Activated T-helper 2 cell treated with anti-CD3 and anti-CD28 coated beads, Interferon-gamma antibody, Interleukin-2, Interleukin-4, amounts not matched to agents 10 μg/mL and 5 μg/mL and 100 μg/mL, durations not matched to agents 14 hours and 24 hours and 36 hours (primary cell): ENCODE data around the gene DOC2A. TPM values are rescaled to one million over a fixed set of nuclear protein-coding genes. Genes with fewer than 3 reads are reported as not detected.
A peak's percentile ranks its signal among the peaks of the same experiment; 100 is the strongest.
"Not testable (repeated sequence)": the region's sequence is repeated elsewhere in the genome, so short reads cannot be mapped to it uniquely, and the experiment has no call there.

Experiments
- DNase-seq: peaks from one replicate; pipeline ENCODE4 v3.0.0; 2021; ENCODE audit warnings: low spot score
- H3K27ac Mint-ChIP-seq: one replicate; pipeline ENCODE4 v1.8.0; 2021; ENCODE audit warnings: mixed read lengths
- H3K27me3 Mint-ChIP-seq: one replicate; pipeline ENCODE4 v1.8.0; 2021; ENCODE audit warnings: low read depth, mixed read lengths
- H3K36me3 Mint-ChIP-seq: one replicate; pipeline ENCODE4 v1.8.0; 2021; ENCODE audit warnings: low read depth, mixed read lengths
- H3K4me1 Mint-ChIP-seq: one replicate; pipeline ENCODE4 v1.8.0; 2021; ENCODE audit warnings: low read depth, mixed read lengths
- H3K4me3 Mint-ChIP-seq: one replicate; pipeline ENCODE4 v1.8.0; 2021; ENCODE audit warnings: low read depth, mild to moderate bottlenecking, moderate library complexity, mixed read lengths
- H3K9me3 Mint-ChIP-seq: one replicate; pipeline ENCODE4 v1.8.0; 2021; ENCODE audit warnings: mixed read lengths
- intact Hi-C: fragments of 100-400 bp; cut with micrococcal nuclease; formaldehyde crosslinking; loops from one replicate; pipeline ENCODE4 v1.15.1; 2023
- total RNA-seq: library from RNA; stranded (reverse); gene quantifications from 2 replicates; pipeline ENCODE4 v1.2.3, GENCODE V29; 2022

DOC2A gene
- total RNA-seq, result 0.87 and 1.2 TPM in 2 replicates

- peak within 1 kb of the TSS; percentile 78 for H3K4me3 Mint-ChIP-seq
- intact Hi-C loops, result no loop called here
- H3K36me3 Mint-ChIP-seq, result no peaks in the 10 kb centered on the region
- no peaks in the 10 kb centered on the region for H3K9me3 Mint-ChIP-seq
- H3K27me3 Mint-ChIP-seq, result peaks cover 22% of the 10 kb centered on the region
- no peak for DNase-seq
- H3K4me1 Mint-ChIP-seq, result peaks cover 3% of the 10 kb centered on the region
- H3K27ac Mint-ChIP-seq, result no peak within 1 kb of the TSS
Measured at GRCh38 chr16:30010844-30011713, at the start of gene DOC2A. Gene DOC2A, minus strand, starts transcription at chr16:30011027. Its CDS starts 805 bp downstream, at chr16:30010222.

GRCh38 chr16:30060346-30060745 lies 49.5 kb upstream of the DOC2A start:
- H3K36me3 Mint-ChIP-seq, result peaks cover 12% of the 10 kb centered on the region

GRCh38 chr16:30054959-30055553 lies 44.2 kb upstream of the DOC2A start:
- Mint-ChIP-seq H3K4me1 (peaks cover 25% of the 10 kb centered on the region), H3K4me3 (peak overlapping the region; percentile 64), H3K36me3 (no peaks in the 10 kb centered on the region), H3K27me3 (no peaks in the 10 kb centered on the region), H3K9me3 (no peaks in the 10 kb centered on the region), H3K27ac (no peak overlapping the region)
- peak; percentile 45 for DNase-seq
- intact Hi-C loops, result no loop called here

More at GRCh38 chr16:30060346-30060745, 49.5 kb upstream of the DOC2A start:
- no peak for DNase-seq
- H3K4me3 Mint-ChIP-seq, result no peak overlapping the region
- H3K4me1 Mint-ChIP-seq, result peaks cover 7% of the 10 kb centered on the region
- intact Hi-C loops, result loop anchor here (10.0 kb wide), 1 partner anchor 294 kb away; the partner anchor contains the start of gene CD2BP2
- H3K27ac Mint-ChIP-seq, result no peak overlapping the region
- no peaks in the 10 kb centered on the region for H3K27me3 Mint-ChIP-seq
- no peaks in the 10 kb centered on the region for H3K9me3 Mint-ChIP-seq

- intact Hi-C loops, result no loop called here
- no peak overlapping the region for H3K27ac Mint-ChIP-seq
Measured at GRCh38 chr16:30054451-30054850, 43.6 kb upstream of the DOC2A start.

GRCh38 chr16:30053376-30054015 lies 42.7 kb upstream of the DOC2A start:
- Mint-ChIP-seq H3K36me3 (no peaks in the 10 kb centered on the region), H3K9me3 (no peaks in the 10 kb centered on the region), H3K27ac (no peak overlapping the region), H3K4me3 (peak overlapping the region; percentile 75), H3K27me3 (no peaks in the 10 kb centered on the region), H3K4me1 (peaks cover 25% of the 10 kb centered on the region)
- intact Hi-C loops, result loop anchor here (1.0 kb wide), 1 partner anchor 12 kb away; the partner anchor contains the start of gene ALDOA
- no peak for DNase-seq

More at GRCh38 chr16:30054451-30054850, 43.6 kb upstream of the DOC2A start:
- no peaks in the 10 kb centered on the region for H3K27me3 Mint-ChIP-seq
- DNase-seq, result no peak
- H3K4me1 Mint-ChIP-seq, result peaks cover 25% of the 10 kb centered on the region
- H3K36me3 Mint-ChIP-seq, result no peaks in the 10 kb centered on the region
- H3K4me3 Mint-ChIP-seq, result peak overlapping the region; percentile 64
- H3K9me3 Mint-ChIP-seq, result no peaks in the 10 kb centered on the region

GRCh38 chr16:30052671-30053372 lies 42.0 kb upstream of the DOC2A start:
- Mint-ChIP-seq H3K27ac (peak overlapping the region; percentile 76), H3K4me1 (peaks cover 25% of the 10 kb centered on the region), H3K27me3 (no peaks in the 10 kb centered on the region), H3K4me3 (peak overlapping the region; percentile 84), H3K36me3 (no peaks in the 10 kb centered on the region), H3K9me3 (no peaks in the 10 kb centered on the region)
- intact Hi-C loops, result loop anchor here (1.0 kb wide), 1 partner anchor 12 kb away; the partner anchor contains the start of gene ALDOA
- DNase-seq, result peak; percentile 91

GRCh38 chr16:30051518-30051917 lies 40.7 kb upstream of the DOC2A start:
- no peak for DNase-seq
- H3K36me3 Mint-ChIP-seq, result no peaks in the 10 kb centered on the region
- intact Hi-C loops, result no loop called here
- no peaks in the 10 kb centered on the region for H3K9me3 Mint-ChIP-seq
- no peaks in the 10 kb centered on the region for H3K27me3 Mint-ChIP-seq
- H3K4me3 Mint-ChIP-seq, result peak overlapping the region; percentile 85
- H3K4me1 Mint-ChIP-seq, result peaks cover 25% of the 10 kb centered on the region
- H3K27ac Mint-ChIP-seq, result peak overlapping the region; percentile 82

GRCh38 chr16:30049871-30050270 lies 39.0 kb upstream of the DOC2A start:
- Mint-ChIP-seq H3K9me3 (no peaks in the 10 kb centered on the region), H3K4me1 (peaks cover 21% of the 10 kb centered on the region), H3K27me3 (no peaks in the 10 kb centered on the region), H3K27ac (no peak overlapping the region), H3K36me3 (no peaks in the 10 kb centered on the region), H3K4me3 (no peak overlapping the region)
- intact Hi-C loops, result no loop called here
- DNase-seq, result no peak

GRCh38 chr16:30046588-30046987 lies 35.8 kb upstream of the DOC2A start:
- no peak overlapping the region for H3K4me3 Mint-ChIP-seq
- H3K27ac Mint-ChIP-seq, result no peak overlapping the region
- peaks cover 9% of the 10 kb centered on the region for H3K4me1 Mint-ChIP-seq
- H3K27me3 Mint-ChIP-seq, result no peaks in the 10 kb centered on the region
- intact Hi-C loops, result no loop called here
- no peaks in the 10 kb centered on the region for H3K9me3 Mint-ChIP-seq
- no peaks in the 10 kb centered on the region for H3K36me3 Mint-ChIP-seq
- no peak for DNase-seq

GRCh38 chr16:30046178-30046577 lies 35.4 kb upstream of the DOC2A start:
- Mint-ChIP-seq H3K4me1 (peaks cover 7% of the 10 kb centered on the region), H3K36me3 (no peaks in the 10 kb centered on the region), H3K27me3 (no peaks in the 10 kb centered on the region), H3K4me3 (no peak overlapping the region), H3K9me3 (no peaks in the 10 kb centered on the region), H3K27ac (no peak overlapping the region)
- no peak for DNase-seq
- intact Hi-C loops, result no loop called here

GRCh38 chr16:30041841-30042240 lies 31.0 kb upstream of the DOC2A start:
- intact Hi-C loops, result no loop called here
- Mint-ChIP-seq H3K36me3 (no peaks in the 10 kb centered on the region), H3K27ac (no peak overlapping the region), H3K27me3 (peaks cover 8% of the 10 kb centered on the region), H3K4me3 (no peak overlapping the region), H3K9me3 (no peaks in the 10 kb centered on the region), H3K4me1 (peaks cover 3% of the 10 kb centered on the region)
- DNase-seq, result no peak

- H3K27me3 Mint-ChIP-seq, result peaks cover 11% of the 10 kb centered on the region
- not testable (repeated sequence) for DNase-seq, H3K27ac Mint-ChIP-seq
Measured at GRCh38 chr16:30040690-30041089, 29.9 kb upstream of the DOC2A start.

More at GRCh38 chr16:30040690-30041089, 29.9 kb upstream of the DOC2A start:
- H3K9me3 Mint-ChIP-seq, H3K36me3 Mint-ChIP-seq, intact Hi-C loops, H3K4me1 Mint-ChIP-seq, H3K4me3 Mint-ChIP-seq: not testable (repeated sequence)
